Measurements from ENCODE around the gene PAOX. TPM values are rescaled to one million over a fixed set of nuclear protein-coding genes. Genes with fewer than 3 reads are reported as not detected.

PAOX gene
- total and polyA plus RNA-seq, 8 donors: 5.1 to 7.9 (median 6.5) TPM

DNA sequence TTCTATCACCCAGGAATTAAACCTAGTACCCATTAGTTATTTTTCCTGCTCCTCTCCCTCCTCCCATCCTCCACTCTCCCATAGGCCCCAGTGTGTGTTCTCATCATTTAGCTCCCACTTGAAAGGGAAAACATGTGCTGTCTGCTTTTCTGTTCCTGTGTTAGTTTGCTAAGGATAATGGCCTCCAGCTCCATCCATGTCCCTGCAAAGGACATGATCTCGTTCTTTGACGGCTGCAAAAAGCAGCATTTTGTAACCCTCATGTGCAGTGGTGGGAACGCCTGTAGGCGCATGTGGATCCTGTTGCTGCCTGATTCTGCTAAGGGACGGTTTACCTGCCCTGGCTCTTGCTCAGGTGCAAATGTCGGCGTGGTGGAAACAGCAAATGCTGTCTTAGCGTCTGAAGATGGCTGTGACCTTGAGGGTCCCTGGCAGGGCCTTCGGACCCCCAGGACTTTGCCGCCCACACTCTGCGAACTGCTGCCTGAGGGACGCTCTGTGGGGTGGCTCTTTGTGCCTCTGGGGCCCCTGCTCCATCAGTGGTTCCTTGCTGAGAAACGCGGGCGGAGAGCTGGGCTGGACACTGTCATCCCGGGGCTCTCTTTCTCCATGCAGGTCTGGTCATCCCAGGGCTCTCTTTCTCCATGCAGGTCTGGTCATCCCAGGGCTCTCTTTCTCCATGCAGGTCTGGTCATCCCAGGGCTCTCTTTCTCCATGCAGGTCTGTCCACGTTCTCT is 9.3 kb downstream of the PAOX start:
- Histone ChIP-seq H3K27ac (peak overlapping the region in 1 of 2 donors; percentile 60), H3K27me3 (no peaks in the 10 kb centered on the region), H3K4me1 (peaks cover 0 to 11% of the 10 kb centered on the region in 2 donors), H3K9me3 (no peaks in the 10 kb centered on the region), H3K4me3 (no peak overlapping the region), H3K36me3 (peaks cover 0 to 6% of the 10 kb centered on the region in 2 donors)
- intact Hi-C loops (cut with DNase I): no loop called here
- TF ChIP-seq CTCF (IDR thresholded peaks at IDR 0.05): no peak
- DNase-seq (no peak), ATAC-seq (no peak)

DNA sequence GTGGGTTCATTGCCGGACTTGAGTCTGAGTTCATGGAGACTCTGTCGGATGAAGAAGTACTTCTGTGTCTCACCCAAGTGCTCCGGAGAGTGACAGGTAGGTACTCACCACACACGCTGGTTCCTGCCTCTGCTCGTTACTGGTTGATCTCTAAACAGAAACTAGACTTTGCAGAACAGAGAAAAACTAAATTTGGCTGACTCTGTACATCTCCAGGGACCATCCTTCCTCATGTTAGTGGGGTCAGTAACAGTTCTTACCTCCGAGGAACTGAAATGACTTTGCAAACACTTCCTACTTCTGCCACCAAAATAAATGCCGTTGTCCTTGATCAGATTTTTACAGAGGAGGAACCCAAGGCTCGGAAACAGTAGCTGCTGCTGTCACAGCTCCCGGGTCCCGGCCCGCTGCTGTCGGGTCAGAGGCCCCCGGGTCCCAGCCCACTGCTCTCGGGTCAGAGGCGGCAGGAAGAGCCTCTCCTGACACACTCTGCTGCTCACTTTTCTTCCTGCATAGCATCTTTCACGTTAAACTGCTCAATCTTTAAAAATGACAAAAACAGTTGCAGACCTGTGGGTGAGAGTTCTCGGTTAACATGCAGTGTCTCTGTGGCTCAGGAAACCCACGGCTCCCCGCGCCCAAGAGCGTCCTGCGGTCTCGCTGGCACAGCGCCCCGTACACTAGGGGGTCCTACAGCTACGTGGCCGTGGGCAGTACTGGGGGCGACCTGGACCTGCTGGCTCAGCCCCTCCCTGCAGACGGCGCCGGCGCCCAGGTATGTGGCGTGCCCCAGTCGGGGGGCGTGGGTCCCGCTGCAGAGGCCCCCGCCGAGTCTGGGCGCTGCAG is 10.1 kb downstream of the PAOX start:
- peak overlapping the region; percentile 33 to 60 for H3K27ac ChIP-seq
- H3K4me1 ChIP-seq: peaks cover 0 to 14% of the 10 kb centered on the region in 2 donors
- no peaks in the 10 kb centered on the region for H3K9me3 ChIP-seq
- no peak for ATAC-seq
- no peaks in the 10 kb centered on the region for H3K27me3 ChIP-seq
- DNase-seq: no peak
- no peak for TF ChIP-seq CTCF (IDR thresholded peaks at IDR 0.05)
- intact Hi-C loops (cut with DNase I): no loop called here
- H3K4me3 ChIP-seq: no peak overlapping the region
- peaks cover 0 to 6% of the 10 kb centered on the region in 2 donors for H3K36me3 ChIP-seq

DNA sequence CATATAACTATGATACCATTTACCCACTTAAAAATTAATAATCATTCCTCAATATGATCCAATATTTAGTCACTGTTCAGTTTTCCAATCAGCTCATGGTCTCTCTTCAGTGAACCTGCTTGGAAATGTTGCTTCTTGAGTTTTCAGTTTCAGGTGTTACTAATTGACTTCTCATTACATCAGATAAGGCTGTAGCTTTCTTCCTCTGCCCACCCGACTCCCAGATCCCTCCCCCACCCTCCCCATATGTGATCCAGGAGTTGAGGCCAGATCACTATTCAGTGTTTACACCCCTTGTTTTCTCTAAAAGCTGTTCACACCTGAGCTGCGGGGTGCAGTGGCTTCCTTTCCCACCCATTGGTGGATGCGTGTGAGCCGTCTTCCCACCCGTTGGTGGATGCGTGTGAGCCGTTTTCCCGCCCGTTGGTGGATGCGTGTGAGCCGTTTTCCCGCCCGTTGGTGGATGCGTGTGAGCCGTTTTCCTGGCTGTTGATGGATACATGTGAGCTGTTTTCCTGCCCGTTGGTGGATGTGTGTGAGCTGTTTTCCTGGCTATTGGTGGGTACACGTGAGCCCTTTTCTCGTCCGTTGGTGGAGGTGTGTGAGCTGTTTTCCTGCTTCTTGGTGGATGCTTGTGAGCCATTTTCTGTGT is 11.7 kb downstream of the PAOX start:
- peaks cover 0 to 9% of the 10 kb centered on the region in 2 donors for H3K36me3 ChIP-seq
- peaks cover 11 to 29% of the 10 kb centered on the region in 2 donors for H3K4me1 ChIP-seq
- ATAC-seq: no peak
- no peaks in the 10 kb centered on the region for H3K27me3 ChIP-seq
- H3K4me3 ChIP-seq: no peak overlapping the region
- no peaks in the 10 kb centered on the region for H3K9me3 ChIP-seq
- intact Hi-C loops (cut with DNase I): no loop called here
- TF ChIP-seq CTCF (IDR thresholded peaks at IDR 0.05): no peak
- H3K27ac ChIP-seq: no peak overlapping the region
- DNase-seq: no peak

- ATAC-seq: no peak
- intact Hi-C loops (cut with DNase I): no loop called here
Observed at GRCh38 chr10:133391249-133391635, 12.2 kb downstream of the PAOX start.

More at GRCh38 chr10:133391249-133391635, 12.2 kb downstream of the PAOX start:
- DNase-seq: no peak
- Histone ChIP-seq H3K4me1 (peaks cover 11 to 29% of the 10 kb centered on the region in 2 donors), H3K4me3 (no peak overlapping the region), H3K9me3 (no peaks in the 10 kb centered on the region), H3K27ac (no peak overlapping the region), H3K27me3 (no peaks in the 10 kb centered on the region), H3K36me3 (peaks cover 0 to 14% of the 10 kb centered on the region in 2 donors)
- TF ChIP-seq CTCF (IDR thresholded peaks at IDR 0.05): no peak

All from left lung (tissue), 10 donors.